Effector memory CD4-positive, alpha-beta T cell (primary cell): Measurements from ENCODE around the gene ABL2.
"Not testable (repeated sequence)": the region's sequence is repeated elsewhere in the genome, so short reads cannot be mapped to it uniquely, and the experiment has no call there.

Experiments used
- DNase-seq, 3 donors: peaks; one replicate each; pipeline ENCODE4 v3.0.0-alpha.2; 2020
- H3K27ac ChIP-seq: 2 replicates; pipeline ENCODE4 v1.7.0; 2013; ENCODE audit warnings: mild to moderate bottlenecking, low read length, moderate library complexity; ENCODE audit not compliant: insufficient read depth, poor library complexity, severe bottlenecking
- H3K27me3 ChIP-seq: replicated peaks from 2 replicates; pipeline ENCODE4 v1.7.0; 2013; ENCODE audit warnings: mild to moderate bottlenecking, low read length; ENCODE audit not compliant: insufficient read depth, control insufficient read depth, poor library complexity, severe bottlenecking
- H3K36me3 ChIP-seq: 2 replicates; pipeline ENCODE4 v1.7.0; 2013; ENCODE audit warnings: mild to moderate bottlenecking, low read length, moderate library complexity; ENCODE audit not compliant: control insufficient read depth, insufficient read depth
- H3K4me1 ChIP-seq: 2 replicates; pipeline ENCODE4 v1.7.0; 2013; ENCODE audit warnings: low read length, mild to moderate bottlenecking; ENCODE audit not compliant: control insufficient read depth, insufficient read depth, poor library complexity, severe bottlenecking
- H3K4me3 ChIP-seq: 2 replicates; pipeline ENCODE4 v1.7.0; 2013; ENCODE audit warnings: low read length, low read depth, mild to moderate bottlenecking; ENCODE audit not compliant: insufficient read depth, poor library complexity, severe bottlenecking
- H3K9me3 ChIP-seq: 2 replicates; pipeline ENCODE4 v1.7.0; 2013; ENCODE audit warnings: mild to moderate bottlenecking, low read length, moderate library complexity; ENCODE audit not compliant: control insufficient read depth

ABL2 gene

GRCh38 chr1:179247923-179248322 is 18.4 kb upstream of the ABL2 start:
- no peaks in the 10 kb centered on the region for H3K9me3 ChIP-seq
- no peak overlapping the region for H3K4me3 ChIP-seq
- H3K4me1 ChIP-seq = no peaks in the 10 kb centered on the region
- H3K27ac ChIP-seq = no peak overlapping the region
- H3K36me3 ChIP-seq = no peaks in the 10 kb centered on the region
- no peaks in the 10 kb centered on the region for H3K27me3 ChIP-seq
- DNase-seq = no peak

- H3K27me3 ChIP-seq, H3K9me3 ChIP-seq, H3K36me3 ChIP-seq, H3K4me1 ChIP-seq, H3K4me3 ChIP-seq, H3K27ac ChIP-seq, DNase-seq: not testable (repeated sequence)
These were observed 15.9 kb upstream of the ABL2 start for GRCh38 chr1:179245426-179245825.

DNA sequence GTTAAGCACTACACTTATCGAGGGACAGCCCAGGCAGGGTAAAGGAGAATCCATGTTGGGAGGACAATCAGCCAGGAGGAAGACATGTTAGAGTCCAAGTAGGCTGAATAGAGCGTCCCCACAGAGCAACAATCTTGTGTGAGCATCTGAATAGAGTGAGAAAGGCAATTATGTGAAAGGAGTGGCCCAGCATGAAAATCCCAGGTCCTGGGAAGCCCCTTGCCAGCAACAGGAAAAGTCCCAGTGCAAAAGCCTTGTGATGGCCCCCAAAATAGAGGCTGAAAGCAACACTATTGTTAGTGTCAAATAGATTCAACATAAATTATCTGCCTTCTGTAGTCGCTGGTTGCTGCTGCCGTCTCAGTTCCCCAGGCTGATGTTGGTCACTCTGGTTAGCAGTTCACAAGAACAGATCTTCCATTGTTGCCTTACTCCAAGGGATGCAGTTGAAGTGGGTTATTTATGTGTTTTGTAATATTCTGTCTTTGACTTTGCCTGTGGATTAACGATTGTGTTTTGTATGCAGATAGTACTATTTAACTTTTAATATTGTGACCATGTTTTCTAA is 12.1 kb upstream of the ABL2 start:
- no peak for DNase-seq
- Histone ChIP-seq H3K27me3 (no peaks in the 10 kb centered on the region), H3K4me1 (no peaks in the 10 kb centered on the region), H3K4me3 (no peak overlapping the region), H3K27ac (no peak overlapping the region), H3K36me3 (no peaks in the 10 kb centered on the region), H3K9me3 (no peaks in the 10 kb centered on the region)

- H3K4me1 ChIP-seq = no peaks in the 10 kb centered on the region
- no peak overlapping the region for H3K4me3 ChIP-seq
- DNase-seq = no peak
- no peaks in the 10 kb centered on the region for H3K36me3 ChIP-seq
- no peaks in the 10 kb centered on the region for H3K9me3 ChIP-seq
- H3K27ac ChIP-seq = no peak overlapping the region
- H3K27me3 ChIP-seq = no peaks in the 10 kb centered on the region
These were observed 7.7 kb upstream of the ABL2 start for GRCh38 chr1:179237222-179237621.

DNA sequence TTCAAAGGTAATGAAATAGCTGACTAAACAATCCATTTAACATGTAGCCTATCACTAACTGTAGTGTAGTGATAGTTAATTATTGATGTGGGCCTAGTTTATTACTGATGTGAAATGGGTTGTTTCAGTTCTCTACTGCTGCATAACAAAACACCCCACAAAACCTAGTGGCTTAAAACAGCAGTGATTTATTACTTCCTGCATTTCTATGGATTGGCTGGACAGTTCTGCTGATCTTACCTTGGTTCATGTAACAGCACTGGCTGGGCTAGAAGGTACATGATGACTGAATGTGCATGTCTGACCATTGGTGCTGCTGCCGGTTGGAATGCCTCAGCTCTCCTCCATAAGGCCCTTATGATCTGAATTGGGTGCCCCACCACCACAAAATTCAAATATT is 5.4 kb upstream of the ABL2 start:
- H3K36me3 ChIP-seq = no peaks in the 10 kb centered on the region
- H3K9me3 ChIP-seq = no peaks in the 10 kb centered on the region
- H3K27ac ChIP-seq = no peak overlapping the region
- H3K4me3 ChIP-seq = no peak overlapping the region
- no peaks in the 10 kb centered on the region for H3K4me1 ChIP-seq
- H3K27me3 ChIP-seq = no peaks in the 10 kb centered on the region
- no peak for DNase-seq

DNA sequence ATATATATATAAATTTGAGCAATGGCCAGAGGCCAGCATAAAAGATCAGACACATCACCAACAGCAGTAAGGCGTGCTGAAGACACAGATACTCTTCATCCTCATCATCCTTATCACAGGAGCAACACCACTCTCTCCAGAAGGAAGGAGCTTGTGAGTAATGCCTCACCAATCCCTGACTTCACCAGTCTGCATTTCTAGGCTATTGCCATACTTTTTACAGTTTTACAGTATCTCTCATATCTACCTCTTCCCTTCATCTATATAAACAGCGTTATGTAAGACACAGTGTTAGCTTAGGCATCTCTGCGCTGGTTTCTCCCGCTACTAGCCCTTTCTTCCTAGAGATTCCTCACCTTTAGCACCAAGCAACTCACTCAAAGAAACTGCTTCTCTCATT is 2.4 kb upstream of the ABL2 start:
- Histone ChIP-seq H3K27ac (no peak overlapping the region), H3K4me1 (peaks cover 7% of the 10 kb centered on the region), H3K4me3 (no peak overlapping the region), H3K36me3 (no peaks in the 10 kb centered on the region), H3K27me3 (no peaks in the 10 kb centered on the region), H3K9me3 (no peaks in the 10 kb centered on the region)
- DNase-seq = no peak

- Histone ChIP-seq H3K27me3 (no peaks in the 10 kb centered on the region), H3K27ac (no peak overlapping the region), H3K9me3 (no peaks in the 10 kb centered on the region), H3K4me1 (peaks cover 7% of the 10 kb centered on the region), H3K4me3 (no peak overlapping the region), H3K36me3 (no peaks in the 10 kb centered on the region)
- no peak for DNase-seq
These were observed 1.2 kb upstream of the ABL2 start for GRCh38 chr1:179230721-179231120.

GRCh38 chr1:179230251-179230650 is 774 bp upstream of the ABL2 start:
- DNase-seq = no peak
- Histone ChIP-seq H3K27me3 (no peaks in the 10 kb centered on the region), H3K4me3 (peak overlapping the region; percentile 96), H3K9me3 (no peaks in the 10 kb centered on the region), H3K36me3 (no peaks in the 10 kb centered on the region), H3K27ac (no peak overlapping the region), H3K4me1 (peaks cover 7% of the 10 kb centered on the region)

DNA sequence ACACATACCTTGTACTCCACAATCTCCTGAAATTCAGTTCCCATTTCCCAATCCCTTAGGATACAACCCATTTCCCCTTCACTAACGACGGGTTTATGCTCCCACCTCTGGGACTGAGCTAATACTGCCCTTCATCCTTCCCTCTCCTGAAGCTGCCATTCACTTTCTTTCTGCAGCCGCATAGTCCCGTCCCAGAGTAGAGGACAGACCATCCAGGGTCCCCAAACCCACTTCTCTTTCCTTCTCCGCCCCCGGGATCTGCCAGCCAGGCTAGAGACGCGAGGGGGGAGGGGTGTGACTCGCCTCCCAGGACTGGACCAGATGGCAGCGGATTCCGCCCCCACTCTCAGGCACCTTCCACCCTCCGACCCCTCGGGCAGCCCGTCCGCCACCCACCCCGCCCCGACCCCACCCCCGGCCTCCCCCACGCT is 679 bp downstream of the ABL2 start:
- DNase-seq = no peak
- H3K4me3 ChIP-seq = peak overlapping the region; percentile 96
- no peaks in the 10 kb centered on the region for H3K27me3 ChIP-seq
- no peaks in the 10 kb centered on the region for H3K36me3 ChIP-seq
- peaks cover 7% of the 10 kb centered on the region for H3K4me1 ChIP-seq
- H3K27ac ChIP-seq = peak overlapping the region; percentile 32
- H3K9me3 ChIP-seq = no peaks in the 10 kb centered on the region

- Histone ChIP-seq H3K9me3 (no peaks in the 10 kb centered on the region), H3K27ac (no peak overlapping the region), H3K27me3 (no peaks in the 10 kb centered on the region), H3K4me3 (no peak overlapping the region), H3K36me3 (no peaks in the 10 kb centered on the region), H3K4me1 (peaks cover 7% of the 10 kb centered on the region)
- DNase-seq = no peak
These were observed 2.7 kb downstream of the ABL2 start for GRCh38 chr1:179226738-179227137.

DNA sequence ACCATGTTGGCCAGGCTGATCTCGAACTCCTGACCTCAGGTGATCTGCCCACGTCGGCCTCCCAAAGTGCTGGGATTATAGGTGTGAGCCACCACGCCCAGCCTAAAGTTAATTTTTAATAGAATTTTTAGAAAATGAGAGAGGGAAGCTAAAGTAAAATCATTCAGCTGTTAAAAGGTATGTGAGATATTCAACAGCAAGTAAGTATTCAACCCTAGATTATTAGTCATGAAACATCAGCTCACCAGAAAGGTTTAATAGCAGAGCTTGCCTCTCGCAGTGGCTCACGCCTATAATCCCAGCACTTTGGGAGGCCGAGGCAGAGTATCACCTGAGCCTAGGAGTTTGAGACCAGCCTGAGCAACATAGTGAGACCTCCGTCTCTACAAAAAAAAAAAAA is 5.0 kb downstream of the ABL2 start:
- H3K27ac ChIP-seq, H3K4me3 ChIP-seq, H3K9me3 ChIP-seq, DNase-seq, H3K27me3 ChIP-seq, H3K4me1 ChIP-seq, H3K36me3 ChIP-seq: not testable (repeated sequence)
